Mammary epithelial cell (primary cell): Measurements from ENCODE around the gene TRIM51.
"Not testable (repeated sequence)": the region's sequence is repeated elsewhere in the genome, so short reads cannot be mapped to it uniquely, and the experiment has no call there.

Experiments used
- CTCF ChIP-seq, 2 donors: IDR thresholded peaks in 1 of 2; conservative IDR thresholded peaks in 1 of 2; 2 replicates each; pipeline ENCODE4 v1.5.1; 2011 to 2012; ENCODE audit warnings: inconsistent platforms in 2 of 2, low read length in 2 of 2, mild to moderate bottlenecking in 2 of 2, control low read depth in 1 of 2, low read depth in 1 of 2; ENCODE audit not compliant: insufficient read depth in 1 of 2; ENCODE audit errors: extremely low read depth in 1 of 2
- EZH2 ChIP-seq: IDR thresholded peaks from 2 replicates; pipeline ENCODE4 v1.6.1; 2012; ENCODE audit warnings: low read length, inconsistent platforms, borderline replicate concordance

GRCh38 chr11:55872731-55873130 lies 10.4 kb upstream of the TRIM51 start:
- TF ChIP-seq EZH2; CTCF (conservative IDR thresholded peaks at IDR 0.05 in 1 of 2, IDR thresholded peaks at IDR 0.05 in 1 of 2; ENCODE audit: extremely low read depth in 1 of 2, insufficient read depth in 1 of 2, low read depth in 1 of 2, low read length in 2 of 2): not testable (repeated sequence)
